ENCODE results near the gene LIMS4.
"Not testable (repeated sequence)": the region's sequence is repeated elsewhere in the genome, so short reads cannot be mapped to it uniquely, and the experiment has no call there.

Gene LIMS4

DNA sequence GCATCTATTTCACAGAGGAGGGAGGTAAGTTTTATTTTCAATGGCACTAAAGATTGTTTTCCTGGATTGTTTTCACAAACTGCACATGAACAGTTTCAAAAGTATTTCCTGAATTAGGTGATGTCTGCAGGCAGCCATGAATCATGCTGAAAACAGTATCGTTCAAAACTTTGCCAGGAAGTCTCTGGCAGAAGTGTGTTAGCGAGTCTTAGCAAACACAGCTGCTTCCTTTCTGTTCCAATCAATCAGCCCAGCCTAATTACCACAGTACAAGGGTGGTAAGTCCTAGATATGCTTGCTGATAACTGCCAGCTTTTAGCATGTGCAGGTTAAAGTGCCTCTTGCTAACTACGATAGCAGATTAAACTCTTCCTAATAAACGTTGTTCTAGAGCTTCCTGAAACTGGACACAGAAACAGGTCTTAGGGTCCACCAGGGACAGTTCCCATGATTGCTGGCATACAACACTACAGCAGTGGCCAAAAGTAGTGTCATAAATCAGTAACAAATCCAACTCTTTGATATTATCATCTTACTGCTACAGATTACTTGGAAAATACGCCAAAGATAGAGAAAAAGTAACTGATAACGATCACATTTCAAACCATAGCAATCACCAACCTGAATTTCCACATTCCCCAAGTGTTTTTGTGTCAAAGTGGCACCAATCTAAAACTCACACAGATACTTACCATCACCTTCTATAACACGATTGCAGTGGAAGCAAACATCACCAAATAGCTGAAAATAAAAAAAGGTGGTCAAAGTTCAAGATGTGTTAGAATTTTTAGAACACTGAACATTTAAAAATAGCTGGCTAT lies 23.3 kb downstream of the LIMS4 start:
- not testable (repeated sequence) for DNase-seq

DNA sequence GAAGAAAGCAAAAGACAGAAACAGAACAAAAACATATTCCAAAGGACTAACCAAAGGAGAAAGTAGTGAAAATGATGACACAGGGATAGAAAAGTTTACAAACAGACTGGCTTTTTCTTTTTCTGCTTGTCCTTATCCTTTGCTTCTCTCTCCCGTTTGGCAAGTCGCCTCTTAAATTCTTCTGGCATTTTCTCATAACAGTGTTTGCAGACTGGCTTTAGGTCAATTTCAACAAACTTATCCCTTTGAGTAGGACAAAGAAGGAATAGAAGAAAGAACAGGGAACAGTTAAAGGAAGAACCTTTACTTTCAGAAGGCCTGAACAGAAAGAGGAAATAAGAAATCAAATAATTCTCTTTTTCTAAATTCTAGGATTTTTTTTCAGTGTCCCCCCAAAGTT lies 26.0 kb downstream of the LIMS4 start:
- not testable (repeated sequence) for DNase-seq

DNA sequence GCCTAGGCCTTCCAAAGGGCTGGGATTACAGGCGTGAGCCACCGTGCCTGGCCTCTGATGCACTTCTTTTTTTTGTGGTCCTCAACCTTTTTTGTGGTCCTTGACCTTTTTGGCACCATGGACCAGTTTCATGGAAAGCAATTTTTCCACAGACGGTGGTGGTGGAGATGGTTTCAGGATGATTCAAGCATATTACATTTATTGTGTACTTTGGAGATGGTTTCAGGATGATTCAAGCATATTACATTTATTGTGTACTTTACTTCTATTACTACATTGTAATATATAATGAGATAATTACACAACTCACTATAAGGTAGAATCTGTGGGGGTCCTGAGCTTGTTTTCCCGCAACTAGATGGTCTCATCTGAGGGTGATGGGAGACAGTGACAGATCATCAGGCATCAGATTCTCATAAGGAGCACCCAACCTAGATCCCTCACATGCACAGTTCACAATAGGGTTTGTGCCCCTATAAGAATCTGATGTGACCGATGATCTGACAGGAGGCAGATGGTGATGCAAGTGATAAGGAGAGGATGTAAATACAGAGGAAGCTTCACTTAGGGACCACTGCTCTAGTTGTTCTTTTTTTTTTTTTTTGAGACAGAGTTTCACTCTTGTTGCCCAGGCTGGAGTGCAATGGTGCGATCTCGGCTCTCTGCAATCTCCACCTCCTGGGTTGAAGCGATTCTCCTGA lies 29.2 kb downstream of the LIMS4 start:
- not testable (repeated sequence) for DNase-seq

DNA sequence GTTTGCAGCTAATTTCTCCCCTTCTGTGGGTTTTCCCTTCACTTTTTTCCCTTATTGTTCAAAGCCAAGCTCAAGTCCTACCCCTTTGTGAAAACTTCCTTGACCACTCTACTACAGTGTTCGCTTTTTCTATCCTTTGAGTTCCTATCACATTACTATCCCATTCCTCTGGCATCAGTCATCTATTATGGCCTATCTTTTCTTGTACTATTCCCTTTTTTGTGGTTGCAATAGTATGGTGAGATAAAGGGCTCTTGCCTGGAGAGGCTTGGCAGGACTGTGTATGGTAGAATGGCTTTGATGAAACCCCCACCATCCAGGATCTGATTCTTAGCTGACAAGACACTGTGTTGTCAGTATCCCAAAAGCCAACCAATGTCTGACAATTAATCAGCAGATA lies 30.7 kb downstream of the LIMS4 start:
- not testable (repeated sequence) for DNase-seq

DNA sequence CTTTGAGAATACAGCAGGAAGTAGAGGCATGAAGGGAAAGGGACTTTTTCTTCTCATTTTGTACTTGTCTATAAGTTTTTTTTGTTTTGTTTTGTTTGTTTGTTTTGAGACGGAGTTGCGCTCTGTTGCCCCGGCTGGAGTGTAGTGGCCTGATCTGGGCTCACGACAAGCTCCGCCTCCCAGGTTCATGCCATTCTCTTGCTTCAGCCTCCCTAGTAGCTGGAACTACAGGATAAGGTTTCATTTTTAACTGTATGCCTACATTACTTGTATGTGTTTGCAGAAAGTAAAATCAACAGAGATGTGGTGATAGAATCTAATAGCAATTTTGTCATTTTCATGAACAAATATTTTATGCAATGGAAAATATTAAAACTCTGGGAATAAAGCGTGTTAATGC lies 38.1 kb downstream of the LIMS4 start:
- not testable (repeated sequence) for DNase-seq

DNA sequence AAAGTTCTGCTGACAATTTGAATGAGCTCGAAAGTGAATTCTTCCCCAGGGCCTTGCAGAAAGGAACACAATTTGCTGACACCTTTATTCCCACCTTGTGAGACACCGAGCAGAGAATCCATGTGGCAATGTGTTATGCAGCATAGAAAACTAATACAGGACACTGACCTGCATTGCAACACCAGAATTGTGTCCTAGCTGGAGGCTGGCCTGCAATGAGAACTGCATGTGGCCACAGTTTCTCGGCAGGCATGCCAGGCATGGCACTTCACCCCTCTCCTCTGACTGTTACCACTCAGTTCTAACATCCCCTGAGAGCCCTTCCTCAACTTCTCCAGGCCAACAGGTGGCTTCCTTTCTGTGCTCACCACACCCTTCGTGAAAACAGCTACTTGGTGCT lies 46.9 kb downstream of the LIMS4 start:
- DNase-seq = not testable (repeated sequence)

DNA sequence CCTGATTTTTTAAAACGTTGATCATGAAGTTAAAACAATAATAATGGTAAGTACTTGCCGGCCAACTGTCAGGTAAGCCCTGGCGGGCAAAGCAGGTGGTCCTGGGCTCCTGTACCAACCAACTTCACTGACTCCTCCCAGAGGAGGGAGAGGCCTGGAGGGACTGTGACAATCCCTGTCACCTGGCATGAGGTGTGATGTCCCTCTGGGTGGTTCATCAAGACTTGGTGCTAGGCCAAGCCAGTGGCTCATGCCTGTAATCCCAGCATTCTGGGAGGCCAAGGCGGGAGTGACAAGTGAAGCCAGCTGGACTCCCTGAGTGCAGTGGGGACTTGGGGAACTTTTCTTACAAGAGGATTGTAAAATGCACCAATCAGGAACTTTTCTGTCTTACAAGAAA lies 48.2 kb downstream of the LIMS4 start:
- DNase-seq = not testable (repeated sequence)

DNA sequence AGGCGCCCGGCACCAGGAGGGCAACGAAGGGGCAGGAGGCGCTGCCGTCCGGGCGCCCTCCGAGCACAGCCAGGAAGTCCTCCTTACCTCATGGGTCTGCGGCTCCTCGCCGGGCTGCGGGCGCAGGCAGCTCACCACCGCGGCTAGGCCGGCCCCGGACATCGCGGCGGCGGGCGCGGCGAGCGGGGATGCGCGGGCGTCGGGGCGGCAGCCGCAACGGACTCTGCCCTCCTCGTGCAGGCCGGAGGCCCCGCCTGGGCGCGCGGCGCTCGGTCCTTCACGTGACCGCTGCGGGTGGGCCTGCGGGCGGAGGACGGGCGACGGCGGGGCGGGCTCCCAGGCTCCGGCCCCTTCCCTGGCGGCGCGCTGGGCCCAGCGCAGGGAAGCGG lies 49.0 kb downstream of the LIMS4 start:
- DNase-seq = not testable (repeated sequence)

DNA sequence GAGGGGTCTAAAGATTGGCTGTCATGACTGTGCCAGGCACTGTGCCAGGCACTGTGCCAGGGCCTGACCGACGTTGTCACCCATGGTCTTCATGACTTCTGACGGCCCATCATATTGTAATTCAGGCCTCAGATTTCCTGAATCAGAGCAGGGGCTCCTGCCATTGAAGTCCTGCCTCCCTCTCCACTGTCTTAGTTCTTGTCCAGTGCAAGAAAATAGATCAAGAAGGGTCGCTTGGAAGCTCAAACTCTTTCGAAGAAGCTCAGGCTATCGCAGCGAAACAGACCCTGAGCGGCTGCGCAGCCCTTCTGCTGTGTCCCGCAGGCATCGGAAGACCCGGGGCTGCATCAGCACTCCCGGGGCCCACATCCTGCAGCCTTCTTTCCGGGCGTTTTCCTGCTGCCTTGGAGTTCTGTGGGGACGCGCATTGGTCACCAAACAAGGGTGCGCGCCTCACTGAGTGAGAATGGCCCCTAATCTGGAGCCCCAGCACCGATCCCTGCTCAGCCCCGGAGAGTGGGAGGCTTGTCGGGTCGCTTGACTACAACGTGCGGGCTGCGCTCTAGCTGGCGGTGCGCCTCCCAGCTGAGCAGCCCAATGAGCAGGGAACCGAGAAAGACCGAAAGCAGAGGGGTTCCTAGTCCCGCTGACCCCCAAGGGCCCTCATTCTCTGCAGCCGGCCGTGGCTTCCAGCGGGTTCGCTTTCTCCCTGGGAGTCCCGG lies 49.6 kb downstream of the LIMS4 start:
- not testable (repeated sequence) for DNase-seq

DNA sequence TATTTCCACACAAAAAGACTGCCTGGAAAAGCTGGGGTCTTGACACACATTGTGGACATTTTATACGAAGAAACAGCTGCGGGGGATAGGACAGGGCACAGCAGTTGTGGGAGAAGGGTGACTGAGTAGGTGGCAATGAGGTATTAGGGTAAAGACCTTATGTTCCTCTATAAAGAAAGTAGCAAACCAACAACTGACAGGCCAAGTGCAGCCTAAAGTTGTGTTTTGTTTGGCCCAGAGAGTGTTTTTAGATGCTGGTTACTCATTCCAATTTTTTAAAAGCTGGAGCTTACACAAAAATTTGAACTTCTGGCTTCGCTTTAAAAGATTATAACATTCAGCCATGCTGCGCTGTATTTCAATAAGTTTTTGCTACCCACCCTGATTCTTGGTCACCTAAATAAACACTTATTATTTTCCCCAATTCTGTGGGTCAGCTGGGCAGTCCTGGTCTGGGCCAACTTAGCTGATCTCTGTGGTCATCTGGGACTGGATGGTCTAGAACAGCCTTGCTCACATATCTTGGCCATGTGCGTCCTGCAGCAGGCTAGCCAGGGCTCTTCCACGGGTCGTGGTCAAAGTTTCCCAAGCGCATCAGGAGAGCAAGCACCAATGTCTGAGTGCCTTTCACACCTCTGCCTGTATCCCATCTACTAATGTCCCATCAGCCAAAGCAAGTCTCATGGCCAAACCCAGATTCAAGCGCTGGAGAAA lies 51.8 kb downstream of the LIMS4 start:
- DNase-seq = not testable (repeated sequence)

DNA sequence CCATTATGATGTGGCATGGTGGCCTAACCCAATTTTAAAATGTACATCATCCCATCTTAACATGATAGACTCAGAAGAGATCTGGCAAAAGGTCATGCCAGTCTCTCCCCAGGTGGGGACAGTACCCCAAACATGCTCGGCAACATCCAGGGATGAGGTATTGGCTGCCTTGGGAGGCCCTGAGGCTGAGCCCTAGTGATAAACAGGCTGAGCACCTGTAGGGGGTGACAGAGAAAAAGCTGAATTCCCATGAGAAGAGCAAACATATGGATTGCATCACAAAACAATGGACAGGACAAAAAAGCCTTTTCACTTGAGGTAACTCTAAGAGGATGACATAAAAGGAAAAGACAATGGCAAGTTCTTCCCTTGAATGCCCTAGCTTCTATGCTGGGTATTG lies 65.5 kb downstream of the LIMS4 start:
- not testable (repeated sequence) for DNase-seq

DNA sequence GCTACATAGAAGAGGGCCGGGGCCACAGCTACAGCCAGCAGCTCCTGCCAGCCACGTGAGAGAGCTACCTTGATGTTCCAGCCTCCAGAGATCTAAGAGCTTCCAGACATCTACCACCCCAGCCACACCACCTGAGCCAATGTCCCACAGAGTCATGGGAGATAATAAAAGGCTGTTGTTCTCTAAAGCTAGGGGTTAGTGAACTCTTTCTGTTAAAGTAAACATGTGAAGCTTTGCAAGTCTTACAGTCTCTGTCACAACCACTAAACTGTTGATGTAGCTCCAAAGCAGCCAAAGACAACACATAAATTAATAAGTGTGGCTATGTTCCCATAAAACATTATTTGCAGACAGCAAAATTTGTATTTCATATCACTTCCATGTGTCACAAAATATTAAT lies 67.6 kb downstream of the LIMS4 start:
- DNase-seq = not testable (repeated sequence)

DNA sequence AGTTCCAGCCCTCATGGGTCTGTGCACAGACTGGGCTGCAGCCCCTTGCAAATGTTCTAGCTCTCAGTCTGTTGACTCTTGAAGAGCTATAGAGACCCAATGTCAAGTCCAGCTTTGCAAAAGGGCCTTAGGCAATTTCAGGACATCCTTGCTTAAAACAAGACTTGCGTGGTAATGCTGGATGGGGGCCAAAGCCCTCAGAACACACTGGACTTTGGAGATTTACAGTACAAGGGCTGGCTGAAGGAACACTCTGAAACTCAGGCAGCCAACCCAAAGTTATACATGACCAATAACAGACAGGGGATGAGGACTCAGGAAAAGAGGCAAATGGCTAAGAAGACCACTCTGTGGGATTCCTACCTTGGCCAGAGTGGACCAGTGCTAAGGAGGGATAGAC lies 68.4 kb downstream of the LIMS4 start:
- DNase-seq = not testable (repeated sequence)

DNA sequence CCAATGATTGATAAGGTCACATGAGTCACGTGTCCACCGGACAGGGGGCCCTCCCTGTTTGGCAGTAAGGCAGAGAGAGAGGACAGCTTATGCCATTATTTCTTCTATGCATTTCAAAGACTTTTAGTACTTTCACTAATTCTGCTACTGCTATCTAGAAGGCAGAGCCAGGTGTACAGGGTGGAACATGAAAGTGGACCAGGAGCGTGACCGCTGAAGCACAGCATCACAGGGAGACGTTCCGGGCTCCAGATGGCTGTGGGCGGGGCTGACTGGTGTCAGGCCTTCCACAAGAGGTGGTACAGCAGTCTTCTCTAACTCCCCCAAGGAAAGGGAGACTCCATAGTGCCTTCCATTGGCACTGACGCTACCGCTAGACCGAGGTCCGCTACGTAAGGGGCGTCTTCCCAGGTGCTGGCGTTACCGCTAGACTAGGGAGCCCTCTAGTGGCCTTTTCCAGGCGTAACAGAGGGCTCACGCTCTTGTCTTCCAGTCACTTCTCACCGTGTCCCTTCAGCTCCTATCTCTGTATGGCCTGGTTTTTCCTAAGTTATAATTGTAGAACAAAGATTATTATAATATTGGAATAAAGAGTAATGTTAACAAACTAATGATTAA lies 71.5 kb downstream of the LIMS4 start:
- not testable (repeated sequence) for DNase-seq

DNA sequence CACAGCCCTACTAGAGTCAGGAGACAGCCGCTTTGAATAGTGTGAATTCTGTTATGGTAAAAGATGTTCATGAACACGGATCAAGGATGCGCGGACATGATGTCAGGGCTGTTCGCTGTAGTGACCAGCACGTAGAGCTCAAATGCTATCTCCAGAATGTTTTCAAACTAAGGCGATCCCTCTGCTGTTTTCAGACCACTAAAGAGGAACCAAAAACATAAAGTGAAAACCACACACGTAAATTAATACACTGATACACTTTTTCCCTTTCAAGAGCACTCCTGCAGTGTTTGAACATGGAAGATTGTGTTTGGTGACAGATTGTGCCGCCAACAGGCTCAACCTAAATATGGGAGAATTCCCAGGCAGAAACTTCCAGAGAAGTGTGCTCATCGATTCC lies 73.2 kb downstream of the LIMS4 start:
- DNase-seq = not testable (repeated sequence)

DNA sequence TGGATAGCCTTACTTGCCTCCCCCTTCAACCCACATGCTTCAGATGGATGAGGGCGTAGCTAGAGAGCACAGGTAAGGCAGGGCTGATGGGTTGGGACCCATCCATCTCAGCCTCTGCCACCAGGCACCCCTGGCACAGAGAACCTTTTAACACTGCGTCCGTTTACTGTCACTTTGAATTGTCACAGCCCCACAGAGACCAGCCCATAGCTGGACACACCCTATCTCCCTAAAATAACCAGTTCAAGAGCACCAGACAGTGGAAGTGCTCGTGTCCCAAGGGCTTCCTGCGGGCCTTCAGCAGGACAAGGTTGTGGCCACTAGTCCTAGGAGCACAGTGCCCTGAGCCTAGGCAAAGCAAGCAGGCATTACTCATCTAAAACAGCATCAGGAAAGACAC lies 76.6 kb downstream of the LIMS4 start:
- not testable (repeated sequence) for DNase-seq
